CD8-positive, alpha-beta memory T cell (primary cell): Measurements from ENCODE around the gene VIPR2. TPM values are rescaled to one million over a fixed set of nuclear protein-coding genes. Genes with fewer than 3 reads are reported as not detected.

ENCODE experiments used
- CTCF ChIA-PET: fragments of 350-600 bp; sonication (Branson Sonifier 250); formaldehyde crosslinking; loops from one replicate; lab custom pipeline; 2021; ENCODE audit warnings: antibody characterized with exemption; lab: Charles Lee
- POLR2A ChIA-PET: fragments of 350-600 bp; sonication (Branson Sonifier 250); formaldehyde crosslinking; loops from one replicate; lab custom pipeline; 2021; ENCODE audit warnings: antibody characterized with exemption; lab: Charles Lee
- DNase-seq, 5 donors: peaks; one replicate each; pipeline versions ENCODE4 v3.0.0 to v3.0.0-alpha.2; 2020 to 2022; ENCODE audit warnings: mixed read lengths in 1 of 5
- H3K27ac ChIP-seq: one replicate; pipeline ENCODE4 v1.7.0; 2013; ENCODE audit warnings: low read depth, mild to moderate bottlenecking, low read length, moderate library complexity
- H3K27me3 ChIP-seq: 2 replicates; pipeline ENCODE4 v1.7.0; 2013; ENCODE audit warnings: low read length, mild to moderate bottlenecking; ENCODE audit not compliant: insufficient read depth, poor library complexity, severe bottlenecking
- H3K36me3 ChIP-seq: 2 replicates; pipeline ENCODE4 v1.7.0; 2013; ENCODE audit warnings: mild to moderate bottlenecking, low read length, moderate library complexity; ENCODE audit not compliant: insufficient read depth
- H3K4me1 ChIP-seq: 2 replicates; pipeline ENCODE4 v1.7.0; 2013; ENCODE audit warnings: mild to moderate bottlenecking, low read length, moderate library complexity; ENCODE audit not compliant: insufficient read depth
- H3K4me3 ChIP-seq: 2 replicates; pipeline ENCODE4 v1.7.0; 2013; ENCODE audit warnings: mild to moderate bottlenecking, low read length
- H3K9me3 ChIP-seq: 2 replicates; pipeline ENCODE4 v1.7.0; 2013; ENCODE audit warnings: mild to moderate bottlenecking, low read length
- H3K27ac Mint-ChIP-seq, 8 donors: one replicate each; pipeline ENCODE4 v1.8.0; 2020 to 2021; ENCODE audit warnings: mixed read lengths in 8 of 8, mild to moderate bottlenecking in 6 of 8, inconsistent platforms in 3 of 8, moderate library complexity in 3 of 8
- H3K27me3 Mint-ChIP-seq, 2 donors: one replicate each; pipeline ENCODE4 v1.8.0; 2020 to 2021; ENCODE audit warnings: mixed read lengths in 2 of 2, mild to moderate bottlenecking in 1 of 2, moderate library complexity in 1 of 2
- H3K36me3 Mint-ChIP-seq, 3 donors: one replicate each; pipeline ENCODE4 v1.8.0; 2020 to 2021; ENCODE audit warnings: mixed read lengths in 3 of 3, inconsistent platforms in 1 of 3, mild to moderate bottlenecking in 1 of 3
- H3K4me1 Mint-ChIP-seq, 3 donors: one replicate each; pipeline ENCODE4 v1.8.0; 2020 to 2021; ENCODE audit warnings: mixed read lengths in 3 of 3, inconsistent platforms in 1 of 3, mild to moderate bottlenecking in 1 of 3
- H3K4me3 Mint-ChIP-seq, 7 donors: one replicate each; pipeline ENCODE4 v1.8.0; 2020 to 2021; ENCODE audit warnings: mixed read lengths in 7 of 7, mild to moderate bottlenecking in 6 of 7, moderate library complexity in 4 of 7, inconsistent platforms in 2 of 7
- H3K9me3 Mint-ChIP-seq, 5 donors: one replicate each; pipeline ENCODE4 v1.8.0; 2020 to 2022; ENCODE audit warnings: mixed read lengths in 5 of 5, mild to moderate bottlenecking in 3 of 5, moderate library complexity in 2 of 5, inconsistent platforms in 1 of 5
- polyA plus RNA-seq: library from polyadenylated mRNA; unstranded; fragments of 300-500 nt; fragmentation: Illumina TruSeq; gene quantifications from one replicate; pipeline ENCODE4 v1.2.3, GENCODE V29; 2021
- total RNA-seq, 2 experiments: library from RNA; stranded (reverse); gene quantifications; one replicate each; pipeline ENCODE4 v1.2.3, GENCODE V29; 2021

Gene VIPR2
- total and polyA plus RNA-seq, 3 experiments from 2014 or later = 0.15 to 0.61 (median 0.31) TPM

- Histone ChIP-seq H3K27me3 (peaks cover 19% of the 10 kb centered on the region), H3K9me3 (no peaks in the 10 kb centered on the region), H3K36me3 (no peaks in the 10 kb centered on the region), H3K27ac (no peak overlapping the region), H3K4me1 (peaks cover 12% of the 10 kb centered on the region), H3K4me3 (no peak overlapping the region)
- no peaks in the 10 kb centered on the region for H3K36me3 Mint-ChIP-seq
- peaks cover 0 to 9% (median 8%) of the 10 kb centered on the region in 3 donors for H3K4me1 Mint-ChIP-seq
- H3K27ac Mint-ChIP-seq = no peak overlapping the region
- H3K27me3 Mint-ChIP-seq = peaks cover 17 to 18% of the 10 kb centered on the region in 2 donors
- H3K4me3 Mint-ChIP-seq = no peak overlapping the region
- ChIA-PET POLR2A (no interaction called here), CTCF (no interaction called here)
- H3K9me3 Mint-ChIP-seq = no peaks in the 10 kb centered on the region
- no peak for DNase-seq
Measured at GRCh38 chr7:159147246-159147645, 2.6 kb upstream of the VIPR2 start.

- H3K9me3 ChIP-seq = no peaks in the 10 kb centered on the region
- POLR2A ChIA-PET = no interaction called here
- peaks cover 0 to 9% (median 8%) of the 10 kb centered on the region in 3 donors for H3K4me1 Mint-ChIP-seq
- H3K4me3 Mint-ChIP-seq = no peak overlapping the region
- peaks cover 12% of the 10 kb centered on the region for H3K4me1 ChIP-seq
- H3K27ac Mint-ChIP-seq = no peak overlapping the region
- no peak overlapping the region for H3K27ac ChIP-seq
- H3K4me3 ChIP-seq = no peak overlapping the region
- no peaks in the 10 kb centered on the region for H3K9me3 Mint-ChIP-seq
- peaks cover 18 to 27% of the 10 kb centered on the region in 2 donors for H3K27me3 Mint-ChIP-seq
- CTCF ChIA-PET = no interaction called here
- no peaks in the 10 kb centered on the region for H3K36me3 ChIP-seq
- H3K36me3 Mint-ChIP-seq = no peaks in the 10 kb centered on the region
- no peak for DNase-seq
- peaks cover 22% of the 10 kb centered on the region for H3K27me3 ChIP-seq
Measured at GRCh38 chr7:159146084-159146858, 1.6 kb upstream of the VIPR2 start.

- H3K4me1 ChIP-seq = peaks cover 12% of the 10 kb centered on the region
- Mint-ChIP-seq H3K36me3 (no peaks in the 10 kb centered on the region), H3K27ac (peak overlapping the region in 2 of 8 donors; percentile 43 to 54), H3K4me3 (peak overlapping the region; percentile 53 to 92 (median 79)), H3K4me1 (peaks cover 0 to 9% (median 8%) of the 10 kb centered on the region in 3 donors), H3K27me3 (peaks cover 18 to 30% of the 10 kb centered on the region in 2 donors), H3K9me3 (no peaks in the 10 kb centered on the region)
- no peak for DNase-seq
- H3K27ac ChIP-seq = no peak overlapping the region
- H3K4me3 ChIP-seq = no peak overlapping the region
- ChIA-PET POLR2A (no interaction called here), CTCF (no interaction called here)
- peaks cover 22% of the 10 kb centered on the region for H3K27me3 ChIP-seq
- H3K9me3 ChIP-seq = no peaks in the 10 kb centered on the region
- no peaks in the 10 kb centered on the region for H3K36me3 ChIP-seq
Measured at GRCh38 chr7:159145490-159145855, 806 bp upstream of the VIPR2 start.

GRCh38 chr7:159143780-159144757 lies 598 bp downstream of the VIPR2 start:
- no peak overlapping the region for H3K27ac ChIP-seq
- ChIA-PET CTCF (interaction anchor here (0.7 kb wide), 1 partner anchor 32 kb away, joined by 3 read pairs; no protein-coding TSS in a partner anchor), POLR2A (no interaction called here)
- H3K36me3 ChIP-seq = no peaks in the 10 kb centered on the region
- H3K36me3 Mint-ChIP-seq = no peaks in the 10 kb centered on the region
- H3K4me3 ChIP-seq = peak overlapping the region; percentile 49
- peaks cover 22% of the 10 kb centered on the region for H3K27me3 ChIP-seq
- H3K9me3 ChIP-seq = no peaks in the 10 kb centered on the region
- H3K4me1 ChIP-seq = peaks cover 12% of the 10 kb centered on the region
- peak overlapping the region; percentile 69 to 91 (median 78) for H3K4me3 Mint-ChIP-seq
- no peaks in the 10 kb centered on the region for H3K9me3 Mint-ChIP-seq
- peak overlapping the region in 1 of 8 donors; percentile 74 for H3K27ac Mint-ChIP-seq
- H3K27me3 Mint-ChIP-seq = peaks cover 18 to 42% of the 10 kb centered on the region in 2 donors
- no peak for DNase-seq
- peaks cover 0 to 9% (median 8%) of the 10 kb centered on the region in 3 donors for H3K4me1 Mint-ChIP-seq

- H3K27me3 ChIP-seq = peaks cover 22% of the 10 kb centered on the region
- no peak overlapping the region for H3K4me3 ChIP-seq
- no peak overlapping the region for H3K27ac ChIP-seq
- Mint-ChIP-seq H3K27ac (no peak overlapping the region), H3K36me3 (no peaks in the 10 kb centered on the region), H3K9me3 (no peaks in the 10 kb centered on the region), H3K4me3 (peak overlapping the region in 6 of 7 donors; percentile 44 to 83 (median 78)), H3K4me1 (peaks cover 0 to 9% (median 8%) of the 10 kb centered on the region in 3 donors), H3K27me3 (peaks cover 18 to 38% of the 10 kb centered on the region in 2 donors)
- DNase-seq = no peak
- POLR2A ChIA-PET = no interaction called here
- CTCF ChIA-PET = no interaction called here
- H3K9me3 ChIP-seq = no peaks in the 10 kb centered on the region
- no peaks in the 10 kb centered on the region for H3K36me3 ChIP-seq
- H3K4me1 ChIP-seq = peaks cover 12% of the 10 kb centered on the region
Measured at GRCh38 chr7:159142730-159143129, 1.9 kb downstream of the VIPR2 start.

- H3K36me3 Mint-ChIP-seq = no peaks in the 10 kb centered on the region
- POLR2A ChIA-PET = no interaction called here
- no peak overlapping the region for H3K27ac Mint-ChIP-seq
- peaks cover 18 to 37% of the 10 kb centered on the region in 2 donors for H3K27me3 Mint-ChIP-seq
- Histone ChIP-seq H3K4me3 (no peak overlapping the region), H3K27me3 (peaks cover 22% of the 10 kb centered on the region), H3K36me3 (no peaks in the 10 kb centered on the region), H3K4me1 (peaks cover 12% of the 10 kb centered on the region), H3K9me3 (no peaks in the 10 kb centered on the region), H3K27ac (no peak overlapping the region)
- no peaks in the 10 kb centered on the region for H3K9me3 Mint-ChIP-seq
- peak overlapping the region in 1 of 7 donors; percentile 24 for H3K4me3 Mint-ChIP-seq
- peaks cover 0 to 9% (median 8%) of the 10 kb centered on the region in 3 donors for H3K4me1 Mint-ChIP-seq
- DNase-seq = no peak
- CTCF ChIA-PET = no interaction called here
Measured at GRCh38 chr7:159142199-159142598, 2.5 kb downstream of the VIPR2 start.

- H3K27me3 ChIP-seq = peaks cover 22% of the 10 kb centered on the region
- peaks cover 0 to 9% (median 8%) of the 10 kb centered on the region in 3 donors for H3K4me1 Mint-ChIP-seq
- H3K27ac ChIP-seq = no peak overlapping the region
- H3K9me3 ChIP-seq = no peaks in the 10 kb centered on the region
- H3K36me3 Mint-ChIP-seq = no peaks in the 10 kb centered on the region
- peaks cover 18 to 37% of the 10 kb centered on the region in 2 donors for H3K27me3 Mint-ChIP-seq
- ChIA-PET POLR2A (no interaction called here), CTCF (no interaction called here)
- peaks cover 12% of the 10 kb centered on the region for H3K4me1 ChIP-seq
- no peaks in the 10 kb centered on the region for H3K36me3 ChIP-seq
- H3K27ac Mint-ChIP-seq = no peak overlapping the region
- H3K4me3 Mint-ChIP-seq = peak overlapping the region in 2 of 7 donors; percentile 24 to 42
- no peak overlapping the region for H3K4me3 ChIP-seq
- no peak for DNase-seq
- no peaks in the 10 kb centered on the region for H3K9me3 Mint-ChIP-seq
Measured at GRCh38 chr7:159141660-159142059, 3.0 kb downstream of the VIPR2 start.
